ENCODE data around the gene BTBD1. TPM values are rescaled to one million over a fixed set of nuclear protein-coding genes. Genes with fewer than 3 reads are reported as not detected.

The BTBD1 gene
- polyA plus RNA-seq, 1 of the 3 experiments (the other 2 are of a cell fraction): 34.4 TPM

- DNase-seq: no peak
- WGBS (ENCODE audit: low lambda C conversion rate): 0% methylated on average over 2 of the region's 2 CpGs
- H3K79me2 ChIP-seq (ENCODE audit: insufficient read depth): no peaks in the 10 kb centered on the region
Measured at GRCh38 chr15:83099290-83099689, 32.2 kb upstream of the BTBD1 start.

GRCh38 chr15:83098079-83098478 is 31.0 kb upstream of the BTBD1 start:
- CTCF ChIA-PET: no interaction called here
- DNase-seq: no peak
- H3K9me2 ChIP-seq: no peaks in the 10 kb centered on the region
- TF ChIP-seq, protein P1, sequence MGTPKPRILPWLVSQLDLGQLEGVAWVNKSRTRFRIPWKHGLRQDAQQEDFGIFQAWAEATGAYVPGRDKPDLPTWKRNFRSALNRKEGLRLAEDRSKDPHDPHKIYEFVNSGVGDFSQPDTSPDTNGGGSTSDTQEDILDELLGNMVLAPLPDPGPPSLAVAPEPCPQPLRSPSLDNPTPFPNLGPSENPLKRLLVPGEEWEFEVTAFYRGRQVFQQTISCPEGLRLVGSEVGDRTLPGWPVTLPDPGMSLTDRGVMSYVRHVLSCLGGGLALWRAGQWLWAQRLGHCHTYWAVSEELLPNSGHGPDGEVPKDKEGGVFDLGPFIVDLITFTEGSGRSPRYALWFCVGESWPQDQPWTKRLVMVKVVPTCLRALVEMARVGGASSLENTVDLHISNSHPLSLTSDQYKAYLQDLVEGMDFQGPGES (IDR thresholded peaks at IDR 0.05; ENCODE audit: low read depth, low read length): no peak
- TF ChIP-seq FOXM1 (IDR thresholded peaks at IDR 0.05; ENCODE audit: low read depth) (no peak), FOXJ3 (CRISPR knock-in tag; IDR thresholded peaks at IDR 0.05) (no peak), TEAD4 (IDR thresholded peaks at IDR 0.05; ENCODE audit: borderline replicate concordance, insufficient read depth) (no peak), FOSL2 (IDR thresholded peaks at IDR 0.05; ENCODE audit: borderline replicate concordance, low read depth) (no peak), GABPA (IDR thresholded peaks at IDR 0.05; ENCODE audit: low read depth) (no peak), JUND (IDR thresholded peaks at IDR 0.05) (no peak), TCF12 (IDR thresholded peaks at IDR 0.05) (no peak), RXRA (IDR thresholded peaks at IDR 0.05; ENCODE audit: borderline replicate concordance, low read depth) (no peak), ELF1 (IDR thresholded peaks at IDR 0.05) (no peak)
- TF ChIP-seq, protein P2, sequence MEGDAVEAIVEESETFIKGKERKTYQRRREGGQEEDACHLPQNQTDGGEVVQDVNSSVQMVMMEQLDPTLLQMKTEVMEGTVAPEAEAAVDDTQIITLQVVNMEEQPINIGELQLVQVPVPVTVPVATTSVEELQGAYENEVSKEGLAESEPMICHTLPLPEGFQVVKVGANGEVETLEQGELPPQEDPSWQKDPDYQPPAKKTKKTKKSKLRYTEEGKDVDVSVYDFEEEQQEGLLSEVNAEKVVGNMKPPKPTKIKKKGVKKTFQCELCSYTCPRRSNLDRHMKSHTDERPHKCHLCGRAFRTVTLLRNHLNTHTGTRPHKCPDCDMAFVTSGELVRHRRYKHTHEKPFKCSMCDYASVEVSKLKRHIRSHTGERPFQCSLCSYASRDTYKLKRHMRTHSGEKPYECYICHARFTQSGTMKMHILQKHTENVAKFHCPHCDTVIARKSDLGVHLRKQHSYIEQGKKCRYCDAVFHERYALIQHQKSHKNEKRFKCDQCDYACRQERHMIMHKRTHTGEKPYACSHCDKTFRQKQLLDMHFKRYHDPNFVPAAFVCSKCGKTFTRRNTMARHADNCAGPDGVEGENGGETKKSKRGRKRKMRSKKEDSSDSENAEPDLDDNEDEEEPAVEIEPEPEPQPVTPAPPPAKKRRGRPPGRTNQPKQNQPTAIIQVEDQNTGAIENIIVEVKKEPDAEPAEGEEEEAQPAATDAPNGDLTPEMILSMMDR (IDR thresholded peaks at IDR 0.05): no peak

More at GRCh38 chr15:83099290-83099689, 32.2 kb upstream of the BTBD1 start:
- POLR2A ChIA-PET: no interaction called here
- Histone ChIP-seq H3F3A (replicated peaks; ENCODE audit: insufficient read depth) (no peaks in the 10 kb centered on the region), H3K4me3 (ENCODE audit: low read depth in 2 of 2, low read length in 1 of 2) (no peak overlapping the region), H2AFZ (ENCODE audit: low read depth) (no peak overlapping the region), H3K36me3 (replicated peaks in 1 of 2; ENCODE audit: control insufficient read depth in 1 of 2, insufficient read depth in 2 of 2, low read length in 1 of 2) (no peaks in the 10 kb centered on the region), H3K9ac (no peak overlapping the region), H3K4me1 (ENCODE audit: control insufficient read depth in 1 of 2, insufficient read depth in 2 of 2, low read depth in 1 of 2, low read length in 1 of 2) (no peaks in the 10 kb centered on the region), H3K27ac (ENCODE audit: low read depth in 2 of 2, low read length in 1 of 2) (no peak overlapping the region), H3K4me2 (no peak overlapping the region), H3K9me2 (no peaks in the 10 kb centered on the region), H3K27me3 (ENCODE audit: insufficient read depth) (peaks cover 13% of the 10 kb centered on the region; the same call in 1 of the 2 replicates), H4K20me1 (ENCODE audit: insufficient read depth) (no peaks in the 10 kb centered on the region), H3K9me3 (no peaks in the 10 kb centered on the region; the same call in 1 of the 2 replicates)
- CTCF ChIA-PET: interaction anchor here (1.3 kb wide), 1 partner anchor 65 kb away, joined by 3 read pairs; no protein-coding TSS in a partner anchor
- TF ChIP-seq FOSL2 (IDR thresholded peaks at IDR 0.05; ENCODE audit: borderline replicate concordance, low read depth) (no peak), SIN3A (IDR thresholded peaks at IDR 0.05; ENCODE audit: borderline replicate concordance, low read depth, low read length) (no peak), MEF2A (IDR thresholded peaks at IDR 0.05; ENCODE audit: borderline replicate concordance, low read depth) (no peak), FOXM1 (IDR thresholded peaks at IDR 0.05; ENCODE audit: low read depth) (no peak), RFX5 (IDR thresholded peaks at IDR 0.05; ENCODE audit: low read length) (no peak), MAX (IDR thresholded peaks at IDR 0.05; ENCODE audit: low read depth) (no peak), SMC3 (IDR thresholded peaks at IDR 0.05; ENCODE audit: low read depth, low read length) (no peak), NFIC (IDR thresholded peaks at IDR 0.05; ENCODE audit: borderline replicate concordance) (no peak), GATA2 (CRISPR knock-in tag; IDR thresholded peaks at IDR 0.05) (no peak), TAF1 (IDR thresholded peaks at IDR 0.05; ENCODE audit: borderline replicate concordance, low read depth, low read length) (no peak), YY1 (IDR thresholded peaks at IDR 0.05; ENCODE audit: low read depth) (no peak), CHD2 (IDR thresholded peaks at IDR 0.05; ENCODE audit: low read length, partially characterized antibody) (no peak), TCF12 (IDR thresholded peaks at IDR 0.05) (no peak)
- TF ChIP-seq, protein P3, sequence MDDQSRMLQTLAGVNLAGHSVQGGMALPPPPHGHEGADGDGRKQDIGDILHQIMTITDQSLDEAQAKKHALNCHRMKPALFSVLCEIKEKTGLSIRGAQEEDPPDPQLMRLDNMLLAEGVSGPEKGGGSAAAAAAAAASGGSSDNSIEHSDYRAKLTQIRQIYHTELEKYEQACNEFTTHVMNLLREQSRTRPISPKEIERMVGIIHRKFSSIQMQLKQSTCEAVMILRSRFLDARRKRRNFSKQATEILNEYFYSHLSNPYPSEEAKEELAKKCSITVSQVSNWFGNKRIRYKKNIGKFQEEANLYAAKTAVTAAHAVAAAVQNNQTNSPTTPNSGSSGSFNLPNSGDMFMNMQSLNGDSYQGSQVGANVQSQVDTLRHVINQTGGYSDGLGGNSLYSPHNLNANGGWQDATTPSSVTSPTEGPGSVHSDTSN (IDR thresholded peaks at IDR 0.05): no peak
- TF ChIP-seq, protein P2 (IDR thresholded peaks at IDR 0.05): no peak

More at GRCh38 chr15:83098079-83098478, 31.0 kb upstream of the BTBD1 start:
- no peak overlapping the region for H2AFZ ChIP-seq (ENCODE audit: low read depth)
- POLR2A ChIA-PET: no interaction called here
- no peaks in the 10 kb centered on the region for H4K20me1 ChIP-seq (ENCODE audit: insufficient read depth)
- no peak overlapping the region for H3K27ac ChIP-seq (ENCODE audit: low read depth in 2 of 2, low read length in 1 of 2)
- H3K79me2 ChIP-seq (ENCODE audit: insufficient read depth): no peaks in the 10 kb centered on the region
- H3K27me3 ChIP-seq (ENCODE audit: insufficient read depth): peaks cover 13% of the 10 kb centered on the region; the same call in 1 of the 2 replicates
- no peak overlapping the region for H3K4me2 ChIP-seq
- H3K4me3 ChIP-seq (ENCODE audit: low read depth in 2 of 2, low read length in 1 of 2): no peak overlapping the region
- no peaks in the 10 kb centered on the region for H3K36me3 ChIP-seq (replicated peaks in 1 of 2; ENCODE audit: control insufficient read depth in 1 of 2, insufficient read depth in 2 of 2, low read length in 1 of 2)
- H3K9ac ChIP-seq: no peak overlapping the region
- no peaks in the 10 kb centered on the region; the same call in 1 of the 2 replicates for H3K9me3 ChIP-seq
- no peaks in the 10 kb centered on the region for H3K4me1 ChIP-seq (ENCODE audit: control insufficient read depth in 1 of 2, insufficient read depth in 2 of 2, low read depth in 1 of 2, low read length in 1 of 2)
- no peaks in the 10 kb centered on the region for H3F3A ChIP-seq (replicated peaks; ENCODE audit: insufficient read depth)
